HG02870 (cell line): ENCODE results near the gene SPEN.

Experiments used
- ATAC-seq: cut with Tn5 transposase; IDR thresholded peaks from one replicate; pipeline ENCODE4 v1.9.1; 2021; ENCODE audit warnings: mild to moderate bottlenecking, moderate library complexity; ENCODE audit not compliant: unreplicated experiment

The SPEN gene

GRCh38 chr1:15935056-15935950 is 87.8 kb downstream of the SPEN start:
- no peak for ATAC-seq

- ATAC-seq: no peak
These were observed 88.5 kb downstream of the SPEN start for GRCh38 chr1:15936025-15936424.

GRCh38 chr1:15937146-15937545 is 89.6 kb downstream of the SPEN start:
- ATAC-seq: no peak

GRCh38 chr1:15937706-15938168 is 90.2 kb downstream of the SPEN start:
- no peak for ATAC-seq

- ATAC-seq: no peak
These were observed 91.2 kb downstream of the SPEN start for GRCh38 chr1:15938628-15939161.

- no peak for ATAC-seq
These were observed 91.9 kb downstream of the SPEN start for GRCh38 chr1:15939181-15940109.

GRCh38 chr1:15940110-15941043 is 92.9 kb downstream of the SPEN start:
- ATAC-seq: no peak

GRCh38 chr1:15941044-15941840 is 93.7 kb downstream of the SPEN start:
- ATAC-seq: no peak

- ATAC-seq: no peak
These were observed 94.6 kb downstream of the SPEN start for GRCh38 chr1:15941899-15942660.

GRCh38 chr1:15942661-15943327 is 95.3 kb downstream of the SPEN start:
- no peak for ATAC-seq

- ATAC-seq: no peak
These were observed 96.0 kb downstream of the SPEN start for GRCh38 chr1:15943328-15943991.

- no peak for ATAC-seq
These were observed 96.4 kb downstream of the SPEN start for GRCh38 chr1:15943992-15944307.

GRCh38 chr1:15944308-15945010 is 97.0 kb downstream of the SPEN start:
- no peak for ATAC-seq

GRCh38 chr1:15945011-15945831 is 97.7 kb downstream of the SPEN start:
- no peak for ATAC-seq

- no peak for ATAC-seq
These were observed 98.4 kb downstream of the SPEN start for GRCh38 chr1:15945832-15946448.
